ENCODE data around the gene ARCN1. TPM values are rescaled to one million over a fixed set of nuclear protein-coding genes. Genes with fewer than 3 reads are reported as not detected.

ARCN1 gene
- total RNA-seq, 3 donors from 2014 or later: 180 to 190 (median 183) TPM

DNA sequence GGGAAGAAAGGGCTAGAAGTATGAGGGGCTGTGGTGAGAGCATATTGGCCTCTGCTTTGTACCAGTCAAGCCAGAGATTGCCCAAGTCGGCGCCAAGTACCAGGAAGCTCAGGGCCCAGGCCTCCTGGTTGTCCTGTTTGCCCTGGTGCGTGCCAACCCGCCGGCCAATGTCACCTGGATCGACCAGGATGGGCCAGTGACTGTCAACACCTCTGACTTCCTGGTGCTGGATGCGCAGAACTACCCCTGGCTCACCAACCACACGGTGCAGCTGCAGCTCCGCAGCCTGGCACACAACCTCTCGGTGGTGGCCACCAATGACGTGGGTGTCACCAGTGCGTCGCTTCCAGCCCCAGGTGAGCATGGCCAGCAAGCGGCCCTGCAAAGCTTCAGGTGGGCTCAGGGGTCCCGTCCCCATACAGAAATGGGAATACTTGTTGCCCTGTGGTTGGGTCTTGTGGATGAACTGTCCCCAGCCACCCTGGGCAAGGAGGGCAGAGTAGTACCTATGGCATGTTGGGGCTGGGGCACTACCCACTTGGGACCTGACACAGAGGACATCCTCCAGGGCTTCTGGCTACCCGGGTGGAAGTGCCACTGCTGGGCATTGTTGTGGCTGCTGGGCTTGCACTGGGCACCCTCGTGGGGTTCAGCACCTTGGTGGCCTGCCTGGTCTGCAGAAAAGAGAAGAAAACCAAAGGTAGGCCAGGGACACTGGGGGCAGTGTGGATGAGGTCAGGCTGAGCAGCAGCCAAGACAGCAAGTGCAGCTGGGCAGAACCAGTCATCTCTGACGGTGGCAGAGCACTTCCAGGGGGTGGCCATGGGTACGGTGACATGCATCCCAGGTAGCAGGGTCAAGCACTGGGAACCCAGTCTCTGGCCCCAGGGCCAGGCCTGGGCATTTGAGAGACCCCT is 39.1 kb upstream of the ARCN1 start:
- ATAC-seq: no peak
- peaks cover 21% of the 10 kb centered on the region for H3K4me1 Mint-ChIP-seq (ENCODE audit: low read depth)
- H3K4me3 Mint-ChIP-seq: no peak overlapping the region
- H3K27me3 Mint-ChIP-seq (ENCODE audit: low read depth): no peaks in the 10 kb centered on the region
- DNase-seq: no peak
- no peaks in the 10 kb centered on the region for H3K9me3 Mint-ChIP-seq
- no peaks in the 10 kb centered on the region for H3K36me3 Mint-ChIP-seq (ENCODE audit: insufficient read depth)

DNA sequence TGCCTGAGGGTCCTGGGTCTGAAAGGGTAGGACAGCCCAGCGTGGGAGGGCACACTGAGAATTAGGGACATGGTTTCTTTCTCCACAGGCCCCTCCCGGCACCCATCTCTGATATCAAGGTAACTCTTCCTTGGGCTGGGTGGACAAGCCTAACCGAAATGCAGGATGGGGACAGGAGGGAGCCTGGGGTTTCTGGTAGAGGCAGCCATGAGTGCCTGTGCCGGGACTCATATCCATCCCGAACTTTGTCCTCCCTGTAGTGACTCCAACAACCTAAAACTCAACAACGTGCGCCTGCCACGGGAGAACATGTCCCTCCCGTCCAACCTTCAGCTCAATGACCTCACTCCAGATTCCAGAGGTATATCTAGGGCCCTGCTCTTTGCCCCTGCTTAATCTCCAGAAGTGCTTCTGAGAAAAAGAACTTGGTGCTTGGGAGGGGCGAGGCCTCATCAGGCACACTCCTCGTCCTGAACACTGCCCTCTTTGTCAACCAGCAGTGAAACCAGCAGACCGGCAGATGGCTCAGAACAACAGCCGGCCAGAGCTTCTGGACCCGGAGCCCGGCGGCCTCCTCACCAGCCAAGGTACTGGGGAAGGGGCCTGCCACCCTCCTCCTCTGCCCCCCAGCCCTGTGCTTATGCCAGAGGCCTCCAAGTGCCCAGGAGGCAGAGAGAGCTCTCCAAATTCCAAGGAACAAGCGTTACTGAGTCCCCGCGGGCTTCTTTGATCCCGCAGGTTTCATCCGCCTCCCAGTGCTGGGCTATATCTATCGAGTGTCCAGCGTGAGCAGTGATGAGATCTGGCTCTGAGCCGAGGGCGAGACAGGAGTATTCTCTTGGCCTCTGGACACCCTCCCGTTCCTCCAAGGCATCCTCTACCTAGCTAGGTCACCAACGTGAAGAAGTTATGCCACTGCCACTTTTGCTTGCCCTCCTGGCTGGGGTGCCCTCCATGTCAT is 38.2 kb upstream of the ARCN1 start:
- Mint-ChIP-seq H3K4me3 (no peak overlapping the region), H3K4me1 (ENCODE audit: low read depth) (peaks cover 19% of the 10 kb centered on the region), H3K36me3 (ENCODE audit: insufficient read depth) (no peaks in the 10 kb centered on the region), H3K27me3 (ENCODE audit: low read depth) (no peaks in the 10 kb centered on the region), H3K9me3 (no peaks in the 10 kb centered on the region)
- ATAC-seq: no peak
- no peak for DNase-seq

DNA sequence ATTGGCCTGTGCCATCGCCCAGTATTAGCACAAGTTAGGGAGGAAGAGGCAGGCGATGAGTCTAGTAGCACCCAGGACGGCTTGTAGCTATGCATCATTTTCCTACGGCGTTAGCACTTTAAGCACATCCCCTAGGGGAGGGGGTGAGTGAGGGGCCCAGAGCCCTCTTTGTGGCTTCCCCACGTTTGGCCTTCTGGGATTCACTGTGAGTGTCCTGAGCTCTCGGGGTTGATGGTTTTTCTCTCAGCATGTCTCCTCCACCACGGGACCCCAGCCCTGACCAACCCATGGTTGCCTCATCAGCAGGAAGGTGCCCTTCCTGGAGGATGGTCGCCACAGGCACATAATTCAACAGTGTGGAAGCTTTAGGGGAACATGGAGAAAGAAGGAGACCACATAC is 36.9 kb upstream of the ARCN1 start:
- DNase-seq (no peak), ATAC-seq (no peak)
- Mint-ChIP-seq H3K36me3 (ENCODE audit: insufficient read depth) (peaks cover 2% of the 10 kb centered on the region), H3K4me1 (ENCODE audit: low read depth) (peaks cover 8% of the 10 kb centered on the region), H3K9me3 (no peaks in the 10 kb centered on the region), H3K27me3 (ENCODE audit: low read depth) (no peaks in the 10 kb centered on the region), H3K4me3 (no peak overlapping the region)

DNA sequence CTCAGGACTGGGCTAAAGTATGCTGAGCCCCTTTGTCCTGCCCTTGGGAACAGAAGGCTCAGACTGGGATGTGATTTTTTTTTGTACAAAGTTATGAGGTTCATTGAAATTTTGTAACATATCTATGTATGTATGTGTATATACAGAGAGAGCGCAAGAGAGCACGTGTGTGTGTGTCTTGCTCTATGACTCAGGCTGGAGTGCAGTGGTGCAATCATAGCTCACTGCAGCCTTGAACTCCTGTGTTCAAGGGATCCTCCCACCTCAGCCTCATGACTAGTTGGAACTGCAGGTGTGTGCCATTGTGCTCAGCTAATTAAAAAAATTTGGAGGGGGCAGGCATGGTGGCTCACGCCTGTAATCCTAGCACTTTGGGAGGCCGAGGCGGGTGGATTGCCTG is 35.5 kb upstream of the ARCN1 start:
- peaks cover 2% of the 10 kb centered on the region for H3K36me3 Mint-ChIP-seq (ENCODE audit: insufficient read depth)
- no peak for DNase-seq
- peaks cover 3% of the 10 kb centered on the region for H3K4me1 Mint-ChIP-seq (ENCODE audit: low read depth)
- no peak for ATAC-seq
- H3K27me3 Mint-ChIP-seq (ENCODE audit: low read depth): no peaks in the 10 kb centered on the region
- H3K9me3 Mint-ChIP-seq: no peaks in the 10 kb centered on the region
- H3K4me3 Mint-ChIP-seq: no peak overlapping the region

DNA sequence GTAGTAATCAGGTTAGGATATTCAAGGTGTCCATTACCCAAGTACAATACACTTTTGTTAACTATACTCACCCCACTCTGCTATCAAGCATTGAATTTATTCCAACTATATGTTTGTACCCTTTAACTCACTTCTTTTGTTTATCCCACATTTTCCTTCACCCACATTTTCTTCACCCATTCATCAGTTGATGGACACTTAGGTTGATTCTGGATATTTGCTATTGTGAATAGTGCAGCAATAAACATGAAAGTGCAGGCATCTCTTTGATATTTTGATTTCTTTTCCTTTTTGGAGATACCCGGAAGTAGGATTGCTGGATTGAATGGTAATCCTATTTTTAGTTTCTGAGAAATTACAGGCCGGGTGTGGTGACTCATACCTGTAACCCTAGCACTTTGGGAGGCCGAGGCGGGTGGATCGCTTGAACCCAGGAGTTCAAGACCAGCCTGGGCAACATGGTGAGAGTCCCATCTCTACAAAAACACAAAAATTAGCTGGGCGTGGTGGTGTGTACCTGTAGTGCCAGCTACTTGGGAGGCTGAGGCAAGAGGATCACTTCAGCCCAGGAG is 34.7 kb upstream of the ARCN1 start:
- ATAC-seq (no peak), DNase-seq (no peak)
- H3K27me3 Mint-ChIP-seq (ENCODE audit: low read depth): no peaks in the 10 kb centered on the region
- H3K9me3 Mint-ChIP-seq: no peaks in the 10 kb centered on the region
- no peaks in the 10 kb centered on the region for H3K4me1 Mint-ChIP-seq (ENCODE audit: low read depth)
- H3K36me3 Mint-ChIP-seq (ENCODE audit: insufficient read depth): peaks cover 2% of the 10 kb centered on the region
- H3K4me3 Mint-ChIP-seq: no peak overlapping the region

DNA sequence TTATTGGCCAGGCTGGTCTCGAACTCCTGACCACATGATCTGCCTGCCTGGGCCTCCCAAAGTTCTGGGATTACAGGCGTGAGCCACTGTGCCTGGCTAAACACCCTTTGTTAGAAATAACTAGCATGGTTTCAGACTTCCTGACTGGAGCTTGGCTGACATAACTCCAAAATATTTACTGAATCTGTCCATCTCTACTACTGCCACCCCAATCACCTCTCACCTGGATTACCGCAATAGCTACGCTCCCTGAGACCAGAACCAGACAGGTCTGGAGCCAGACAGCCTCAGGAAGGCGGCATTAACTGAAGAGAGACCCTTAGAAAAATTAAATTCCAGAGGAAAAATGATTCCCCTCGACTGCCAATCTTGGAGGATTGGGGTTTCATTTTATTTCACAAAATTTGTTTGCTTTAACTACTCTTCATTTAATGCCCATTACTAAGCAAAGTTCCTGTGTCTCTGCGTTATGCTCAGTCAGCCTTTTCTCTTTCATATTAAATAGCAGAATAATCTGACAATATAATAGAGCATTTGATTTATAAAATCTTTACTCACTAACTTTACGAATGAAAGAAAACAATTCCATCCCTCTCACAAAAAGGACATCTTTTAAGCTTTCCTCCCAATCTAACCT is 28.1 kb upstream of the ARCN1 start:
- no peaks in the 10 kb centered on the region for H3K27me3 Mint-ChIP-seq (ENCODE audit: low read depth)
- no peak overlapping the region for H3K4me3 Mint-ChIP-seq
- peaks cover 9% of the 10 kb centered on the region for H3K36me3 Mint-ChIP-seq (ENCODE audit: insufficient read depth)
- ATAC-seq: no peak
- H3K9me3 Mint-ChIP-seq: no peaks in the 10 kb centered on the region
- no peaks in the 10 kb centered on the region for H3K4me1 Mint-ChIP-seq (ENCODE audit: low read depth)
- no peak for DNase-seq

DNA sequence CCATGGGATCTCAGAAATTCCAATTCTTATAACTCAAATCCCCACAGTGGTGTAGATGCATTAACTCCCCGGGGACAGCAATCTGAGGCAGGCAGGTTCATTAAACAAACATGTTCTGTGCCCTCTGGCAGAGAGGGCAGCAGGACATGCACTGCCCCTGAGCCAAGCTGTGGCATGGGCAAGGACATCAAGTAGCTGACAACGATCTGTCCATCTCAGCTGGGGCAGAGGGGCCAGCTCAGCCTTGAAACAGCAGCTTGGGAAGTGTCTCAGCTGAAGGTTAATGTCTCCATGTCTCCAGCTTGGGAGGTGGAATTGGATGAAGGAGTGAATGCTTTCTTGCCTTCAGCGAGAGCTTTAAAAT is 27.6 kb upstream of the ARCN1 start:
- H3K9me3 Mint-ChIP-seq: no peaks in the 10 kb centered on the region
- no peak overlapping the region for H3K4me3 Mint-ChIP-seq
- peaks cover 9% of the 10 kb centered on the region for H3K36me3 Mint-ChIP-seq (ENCODE audit: insufficient read depth)
- DNase-seq (no peak), ATAC-seq (no peak)
- H3K27me3 Mint-ChIP-seq (ENCODE audit: low read depth): no peaks in the 10 kb centered on the region
- H3K4me1 Mint-ChIP-seq (ENCODE audit: low read depth): no peaks in the 10 kb centered on the region

DNA sequence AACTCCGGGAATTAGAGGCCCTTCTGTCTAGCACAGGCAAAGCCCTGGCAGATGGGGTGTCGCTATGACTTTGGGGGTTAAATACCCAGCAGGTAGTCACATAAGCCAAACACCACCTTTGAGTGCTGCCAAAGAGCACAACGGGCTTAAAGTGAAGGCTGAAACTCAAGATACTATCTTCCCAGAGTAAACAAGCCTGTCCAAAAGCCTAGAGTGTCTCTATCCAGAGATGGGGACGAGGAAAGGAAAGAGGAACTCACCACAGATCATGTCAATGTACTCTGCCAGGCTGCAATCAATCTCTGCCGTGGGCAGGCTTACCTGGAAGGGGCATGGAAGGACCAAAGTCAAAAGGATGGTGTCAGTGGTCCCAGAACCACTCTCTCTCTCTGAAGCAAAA is 26.7 kb upstream of the ARCN1 start:
- Mint-ChIP-seq H3K27me3 (ENCODE audit: low read depth) (no peaks in the 10 kb centered on the region), H3K36me3 (ENCODE audit: insufficient read depth) (peaks cover 9% of the 10 kb centered on the region), H3K4me1 (ENCODE audit: low read depth) (no peaks in the 10 kb centered on the region), H3K9me3 (no peaks in the 10 kb centered on the region), H3K4me3 (no peak overlapping the region)
- ATAC-seq (no peak), DNase-seq (no peak)

DNA sequence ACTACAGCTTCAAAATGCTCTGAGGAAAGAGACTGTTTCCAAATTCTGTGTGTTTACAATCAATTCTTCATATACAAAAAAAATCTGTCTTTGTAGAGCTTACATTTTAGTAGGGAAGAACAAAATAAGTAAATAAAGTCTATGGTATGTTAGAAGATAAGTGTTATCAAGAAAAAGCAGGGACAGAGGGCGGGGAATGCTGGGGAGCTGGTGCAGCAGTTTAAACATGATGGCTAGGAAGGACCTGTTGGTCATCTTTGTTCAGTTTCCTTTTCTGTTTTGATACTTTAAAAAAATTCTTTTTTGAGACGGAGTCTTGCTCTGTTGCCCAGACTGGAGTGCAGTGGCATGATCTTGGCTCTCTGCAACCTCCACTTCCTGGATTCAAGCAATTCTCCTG is 25.1 kb upstream of the ARCN1 start:
- Mint-ChIP-seq H3K4me3 (no peak overlapping the region), H3K36me3 (ENCODE audit: insufficient read depth) (peaks cover 15% of the 10 kb centered on the region), H3K9me3 (no peaks in the 10 kb centered on the region), H3K27me3 (ENCODE audit: low read depth) (no peaks in the 10 kb centered on the region), H3K4me1 (ENCODE audit: low read depth) (no peaks in the 10 kb centered on the region)
- ATAC-seq: no peak
- DNase-seq: no peak

DNA sequence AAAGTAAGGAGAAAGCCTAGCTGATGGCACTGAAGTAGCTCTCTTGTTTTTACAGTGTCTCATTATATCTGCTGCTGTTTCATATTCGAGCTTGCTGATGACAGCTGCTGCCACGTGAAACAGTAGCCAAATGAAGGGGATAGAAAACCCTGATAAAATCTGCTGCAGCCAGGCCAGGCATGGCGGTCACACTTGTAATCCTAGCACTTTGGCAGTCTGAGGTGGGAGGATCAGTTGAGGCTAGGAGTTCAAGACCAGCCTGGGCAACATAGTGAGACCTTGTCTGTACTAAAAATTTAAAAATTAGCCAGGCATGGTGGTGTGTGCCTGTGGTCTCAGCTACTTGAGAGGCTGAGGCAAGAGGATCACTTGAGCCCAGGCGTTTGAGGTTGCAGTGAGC is 19.9 kb upstream of the ARCN1 start:
- no peak overlapping the region for H3K4me3 Mint-ChIP-seq
- H3K4me1 Mint-ChIP-seq (ENCODE audit: low read depth): no peaks in the 10 kb centered on the region
- H3K9me3 Mint-ChIP-seq: no peaks in the 10 kb centered on the region
- peaks cover 28% of the 10 kb centered on the region for H3K36me3 Mint-ChIP-seq (ENCODE audit: insufficient read depth)
- DNase-seq: no peak
- ATAC-seq: no peak
- no peaks in the 10 kb centered on the region for H3K27me3 Mint-ChIP-seq (ENCODE audit: low read depth)

DNA sequence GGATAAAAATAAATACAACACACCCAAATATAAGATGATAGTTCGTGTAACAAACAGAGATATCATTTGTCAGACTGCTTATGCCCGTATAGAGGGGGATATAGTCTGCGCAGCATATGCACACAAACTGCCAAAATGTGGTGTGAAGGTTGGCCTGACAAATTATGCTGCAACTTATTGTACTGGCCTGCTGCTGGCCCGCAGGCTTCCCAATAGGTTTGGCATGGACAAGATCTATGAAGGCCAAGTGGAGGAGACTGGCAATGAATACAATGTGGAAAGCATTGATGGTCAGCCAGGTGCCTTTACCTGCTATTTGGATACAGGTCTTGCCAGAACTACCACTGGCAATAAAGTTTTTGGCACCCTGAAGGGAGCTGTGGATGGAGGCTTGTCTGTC is 11.4 kb upstream of the ARCN1 start:
- Mint-ChIP-seq H3K4me3 (no peak overlapping the region), H3K4me1 (ENCODE audit: low read depth) (peaks cover 12% of the 10 kb centered on the region), H3K27me3 (ENCODE audit: low read depth) (no peaks in the 10 kb centered on the region), H3K9me3 (no peaks in the 10 kb centered on the region), H3K36me3 (ENCODE audit: insufficient read depth) (peaks cover 12% of the 10 kb centered on the region)
- DNase-seq: no peak
- no peak for ATAC-seq

DNA sequence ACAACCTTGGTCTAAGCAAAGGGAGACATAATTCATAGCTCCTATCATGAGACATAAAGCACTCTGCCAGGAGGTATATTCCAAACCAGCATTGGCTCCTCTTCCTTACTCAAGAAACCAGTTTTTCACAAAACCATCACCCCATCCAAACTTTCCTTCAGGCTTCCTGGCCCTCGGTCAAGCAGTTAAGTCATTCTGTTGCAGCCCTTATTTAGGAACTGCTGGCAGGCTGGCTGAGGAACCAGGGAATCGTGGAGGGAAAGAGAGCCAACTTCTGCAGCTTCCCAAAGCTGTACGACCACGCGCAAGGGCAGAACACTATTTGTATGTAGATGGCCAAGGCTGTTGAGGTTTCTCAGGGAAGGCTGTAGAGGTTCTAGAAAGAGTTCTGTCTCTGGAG is 7.2 kb upstream of the ARCN1 start:
- no peak for ATAC-seq
- Mint-ChIP-seq H3K27me3 (ENCODE audit: low read depth) (no peaks in the 10 kb centered on the region), H3K9me3 (no peaks in the 10 kb centered on the region), H3K36me3 (ENCODE audit: insufficient read depth) (peaks cover 3% of the 10 kb centered on the region), H3K4me1 (ENCODE audit: low read depth) (peaks cover 13% of the 10 kb centered on the region), H3K4me3 (peak overlapping the region; percentile 93)
- DNase-seq: no peak

DNA sequence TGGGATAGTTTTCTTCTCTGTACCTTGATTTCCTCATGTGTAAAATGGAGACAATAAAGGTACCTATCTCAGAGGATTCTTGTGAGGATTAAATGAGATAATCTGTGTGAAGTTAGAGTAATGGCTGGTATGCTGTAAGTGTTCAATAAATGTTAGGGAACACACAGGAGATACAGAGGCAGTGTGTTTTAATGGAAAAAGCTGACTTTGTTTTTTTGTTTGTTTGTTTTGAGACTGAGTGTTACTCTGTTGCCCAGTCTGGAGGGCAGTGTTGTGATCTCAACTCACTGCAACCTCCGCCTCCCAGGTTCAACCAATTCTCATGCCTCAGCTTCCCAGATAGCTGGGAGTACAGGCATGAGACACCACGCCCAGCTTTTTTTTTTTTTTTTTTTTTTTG is 2.5 kb upstream of the ARCN1 start:
- H3K4me1 Mint-ChIP-seq (ENCODE audit: low read depth): peaks cover 36% of the 10 kb centered on the region
- H3K4me3 Mint-ChIP-seq: no peak overlapping the region
- H3K27me3 Mint-ChIP-seq (ENCODE audit: low read depth): no peaks in the 10 kb centered on the region
- no peaks in the 10 kb centered on the region for H3K9me3 Mint-ChIP-seq
- DNase-seq: no peak
- no peak for ATAC-seq
- peaks cover 2% of the 10 kb centered on the region for H3K36me3 Mint-ChIP-seq (ENCODE audit: insufficient read depth)

DNA sequence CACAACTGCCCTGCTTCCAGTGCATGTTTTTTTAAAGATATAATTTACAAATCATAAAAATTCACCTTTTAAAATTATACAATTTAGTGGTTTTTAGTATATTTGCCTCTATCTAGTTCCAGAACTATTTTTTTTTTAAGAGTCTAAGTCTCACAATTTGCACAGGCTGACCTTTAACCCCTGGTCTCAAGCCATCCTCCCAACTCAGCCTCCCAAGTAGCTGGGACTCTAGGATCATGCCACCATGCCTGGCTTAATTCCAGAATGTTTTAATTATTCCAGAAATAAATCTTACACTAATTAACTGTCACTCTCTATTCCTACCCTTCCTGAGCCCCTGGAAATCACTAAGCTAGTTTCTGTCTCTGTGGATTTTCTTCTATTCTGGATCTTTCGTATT is 1.4 kb upstream of the ARCN1 start:
- ATAC-seq (no peak), DNase-seq (no peak)
- peaks cover 40% of the 10 kb centered on the region for H3K4me1 Mint-ChIP-seq (ENCODE audit: low read depth)
- no peak overlapping the region for H3K4me3 Mint-ChIP-seq
- H3K36me3 Mint-ChIP-seq (ENCODE audit: insufficient read depth): peaks cover 3% of the 10 kb centered on the region
- no peaks in the 10 kb centered on the region for H3K27me3 Mint-ChIP-seq (ENCODE audit: low read depth)
- no peaks in the 10 kb centered on the region for H3K9me3 Mint-ChIP-seq

Measured in activated T-cell treated with anti-CD3 and anti-CD28 coated beads, Interleukin-2, amount 50 U/mL, for 4 hours (primary cell).